Activated CD8-positive, alpha-beta memory T cell treated with anti-CD3 and anti-CD28 coated beads, Interleukin-2, amount 50 U/mL, for 4 hours (primary cell): ENCODE measurements around the gene WDR13.
"Not testable (repeated sequence)": the region's sequence is repeated elsewhere in the genome, so short reads cannot be mapped to it uniquely, and the experiment has no call there.

Source experiments
- DNase-seq: peaks from one replicate; pipeline ENCODE4 v3.0.0-alpha.2; 2020

WDR13 gene

GRCh38 chrX:48597353-48598264 lies at the start of gene WDR13:
Gene WDR13, plus strand, starts transcription at chrX:48597492. Its CDS starts 505 bp downstream, at chrX:48597997.
- DNase-seq = peak; percentile 88

GRCh38 chrX:48548871-48549270 lies 48.4 kb upstream of the WDR13 start:
- no peak for DNase-seq

GRCh38 chrX:48555731-48556325 lies 41.5 kb upstream of the WDR13 start:
- not testable (repeated sequence) for DNase-seq

- no peak for DNase-seq
These were observed 39.0 kb upstream of the WDR13 start for GRCh38 chrX:48558271-48558670.

GRCh38 chrX:48559636-48560035 lies 37.7 kb upstream of the WDR13 start:
- DNase-seq = no peak

- DNase-seq = no peak
These were observed 37.2 kb upstream of the WDR13 start for GRCh38 chrX:48560056-48560455.

- DNase-seq = no peak
These were observed 36.6 kb upstream of the WDR13 start for GRCh38 chrX:48560681-48561080.

GRCh38 chrX:48569958-48570357 lies 27.3 kb upstream of the WDR13 start:
- no peak for DNase-seq

GRCh38 chrX:48573690-48574269 lies 23.5 kb upstream of the WDR13 start:
- no peak for DNase-seq

GRCh38 chrX:48574270-48575266 lies 22.7 kb upstream of the WDR13 start, which contains the start of gene RBM3:
Gene RBM3, plus strand, starts transcription at chrX:48574484. Its CDS starts 697 bp downstream, at chrX:48575181.
- DNase-seq = peak; percentile 89

GRCh38 chrX:48575642-48576041 lies 21.6 kb upstream of the WDR13 start:
- no peak for DNase-seq

GRCh38 chrX:48576108-48576507 lies 21.2 kb upstream of the WDR13 start:
- no peak for DNase-seq

- DNase-seq = no peak
These were observed 18.6 kb upstream of the WDR13 start for GRCh38 chrX:48578661-48579128.

- no peak for DNase-seq
These were observed 18.0 kb upstream of the WDR13 start for GRCh38 chrX:48579259-48579658.

GRCh38 chrX:48580662-48581061 lies 16.6 kb upstream of the WDR13 start:
- DNase-seq = no peak

- DNase-seq = no peak
These were observed 12.6 kb upstream of the WDR13 start for GRCh38 chrX:48584698-48585097.

GRCh38 chrX:48589482-48590162 lies 7.7 kb upstream of the WDR13 start:
- DNase-seq = no peak

GRCh38 chrX:48590203-48591103 lies 6.8 kb upstream of the WDR13 start:
- DNase-seq = no peak

- no peak for DNase-seq
These were observed 6.0 kb upstream of the WDR13 start for GRCh38 chrX:48591255-48591791.

- DNase-seq = no peak
These were observed 4.3 kb upstream of the WDR13 start for GRCh38 chrX:48592971-48593370.
